Activated B cell treated with CpG ODN at 0.5 μM for 24 hours (primary cell): ENCODE results near the gene RAD23B. TPM values are rescaled to one million over a fixed set of nuclear protein-coding genes. Genes with fewer than 3 reads are reported as not detected.

Experiments
- ATAC-seq: fragments of 200-7000 bp; cut with Tn5 transposase; one replicate; pipeline ENCODE4 v1.10.0; 2021; ENCODE audit warnings: low read depth, mild to moderate bottlenecking, moderate library complexity
- CTCF ChIA-PET: fragments of 350-600 bp; sonication (Branson Sonifier 250); formaldehyde crosslinking; loops from one replicate; lab custom pipeline; 2021; ENCODE audit warnings: antibody characterized with exemption; lab: Charles Lee
- POLR2A ChIA-PET: fragments of 350-600 bp; sonication (Branson Sonifier 250); formaldehyde crosslinking; loops from one replicate; lab custom pipeline; 2021; ENCODE audit warnings: antibody characterized with exemption; lab: Charles Lee
- DNase-seq: peaks from one replicate; pipeline ENCODE4 v3.0.0; 2022
- H3K27ac Mint-ChIP-seq: one replicate; pipeline ENCODE4 v1.8.0; 2020; ENCODE audit warnings: mixed read lengths
- H3K27me3 Mint-ChIP-seq: one replicate; pipeline ENCODE4 v1.8.0; 2021; ENCODE audit warnings: mixed read lengths
- H3K36me3 Mint-ChIP-seq: one replicate; pipeline ENCODE4 v1.8.0; 2021; ENCODE audit warnings: low read depth, mixed read lengths
- H3K4me1 Mint-ChIP-seq: one replicate; pipeline ENCODE4 v1.8.0; 2021; ENCODE audit warnings: mixed read lengths
- H3K4me3 Mint-ChIP-seq: one replicate; pipeline ENCODE4 v1.8.0; 2020; ENCODE audit warnings: mild to moderate bottlenecking, mixed read lengths
- H3K9me3 Mint-ChIP-seq: one replicate; pipeline ENCODE4 v1.8.0; 2020; ENCODE audit warnings: mixed read lengths
- CTCF ChIP-seq: fragments of 200-600 bp; IDR thresholded peaks from one replicate; pipeline ENCODE4 v1.8.0; 2022; ENCODE audit warnings: antibody characterized with exemption, mild to moderate bottlenecking
- intact Hi-C: fragments of 100-400 bp; cut with micrococcal nuclease; formaldehyde crosslinking; loops from one replicate; pipeline ENCODE4 v1.15.1; 2024
- total RNA-seq: library from RNA; stranded (reverse); gene quantifications from 2 replicates; pipeline ENCODE4 v1.2.3, GENCODE V29; 2022

Gene RAD23B
- total RNA-seq, 1 donor from 2014 or later: 75.3 TPM

- Mint-ChIP-seq H3K27me3 (no peaks in the 10 kb centered on the region), H3K9me3 (peaks cover 2% of the 10 kb centered on the region), H3K36me3 (peaks cover 89% of the 10 kb centered on the region), H3K4me3 (no peak overlapping the region), H3K4me1 (peaks cover 1% of the 10 kb centered on the region), H3K27ac (no peak overlapping the region)
- TF ChIP-seq CTCF: no peak
- ATAC-seq (no peak), DNase-seq (no peak)
- ChIA-PET POLR2A (no interaction called here), CTCF (interaction anchor here (0.6 to 2.0 kb wide), 2 partner anchors 13 to 16 kb away, joined by 3 to 10 read pairs; no protein-coding TSS in a partner anchor)
- intact Hi-C loops: no loop called here
These were observed 45.4 kb downstream of the RAD23B start for GRCh38 chr9:107328510-107328909.

GRCh38 chr9:107330420-107330819 lies 47.3 kb downstream of the RAD23B start:
- ATAC-seq: no peak
- H3K9me3 Mint-ChIP-seq: peaks cover 2% of the 10 kb centered on the region
- no peak overlapping the region for H3K27ac Mint-ChIP-seq
- TF ChIP-seq CTCF: no peak
- no peak overlapping the region for H3K4me3 Mint-ChIP-seq
- DNase-seq: no peak
- POLR2A ChIA-PET: no interaction called here
- intact Hi-C loops: no loop called here
- CTCF ChIA-PET: no interaction called here
- H3K36me3 Mint-ChIP-seq: peaks cover 86% of the 10 kb centered on the region
- H3K4me1 Mint-ChIP-seq: peaks cover 1% of the 10 kb centered on the region
- H3K27me3 Mint-ChIP-seq: no peaks in the 10 kb centered on the region

GRCh38 chr9:107332883-107333282 lies 49.8 kb downstream of the RAD23B start:
- Mint-ChIP-seq H3K9me3 (no peaks in the 10 kb centered on the region), H3K4me1 (no peaks in the 10 kb centered on the region), H3K27ac (no peak overlapping the region), H3K36me3 (peaks cover 68% of the 10 kb centered on the region), H3K4me3 (no peak overlapping the region), H3K27me3 (no peaks in the 10 kb centered on the region)
- ChIA-PET CTCF (interaction anchor here (2.0 kb wide), 1 partner anchor 8 kb away, joined by 7 read pairs; no protein-coding TSS in a partner anchor), POLR2A (no interaction called here)
- intact Hi-C loops: no loop called here
- DNase-seq (no peak), ATAC-seq (no peak)
- no peak for TF ChIP-seq CTCF

- ChIA-PET POLR2A (no interaction called here), CTCF (interaction anchor here (0.9 to 2.0 kb wide), 2 partner anchors 8 to 94 kb away, joined by 5 to 7 read pairs; no protein-coding TSS in a partner anchor)
- Mint-ChIP-seq H3K4me1 (no peaks in the 10 kb centered on the region), H3K36me3 (peaks cover 63% of the 10 kb centered on the region), H3K27ac (no peak overlapping the region), H3K4me3 (no peak overlapping the region), H3K9me3 (no peaks in the 10 kb centered on the region), H3K27me3 (no peaks in the 10 kb centered on the region)
- TF ChIP-seq CTCF: no peak
- intact Hi-C loops: no loop called here
- ATAC-seq: no peak
- DNase-seq: no peak
These were observed 50.3 kb downstream of the RAD23B start for GRCh38 chr9:107333363-107333762.

- no peak for TF ChIP-seq CTCF
- POLR2A ChIA-PET: no interaction called here
- CTCF ChIA-PET: interaction anchor here (0.9 to 11.6 kb wide), 2 partner anchors 95 kb away, joined by 5 to 205 read pairs; no protein-coding TSS in a partner anchor
- no peaks in the 10 kb centered on the region for H3K4me1 Mint-ChIP-seq
- no peak overlapping the region for H3K4me3 Mint-ChIP-seq
- peaks cover 55% of the 10 kb centered on the region for H3K36me3 Mint-ChIP-seq
- H3K27ac Mint-ChIP-seq: peak overlapping the region; percentile 31
- intact Hi-C loops: no loop called here
- no peaks in the 10 kb centered on the region for H3K9me3 Mint-ChIP-seq
- H3K27me3 Mint-ChIP-seq: no peaks in the 10 kb centered on the region
- no peak for DNase-seq
- no peak for ATAC-seq
These were observed 51.2 kb downstream of the RAD23B start for GRCh38 chr9:107334103-107334776.
